Activated effector memory CD4-positive, alpha-beta T cell treated with Interleukin-2 at 50 U/mL for 16 hours (primary cell): ENCODE results near the gene COL5A1.
"Not testable (repeated sequence)": the region's sequence is repeated elsewhere in the genome, so short reads cannot be mapped to it uniquely, and the experiment has no call there.

Experiments used
- DNase-seq: peaks from one replicate; pipeline ENCODE4 v3.0.0-alpha.2; 2020

The COL5A1 gene

DNA sequence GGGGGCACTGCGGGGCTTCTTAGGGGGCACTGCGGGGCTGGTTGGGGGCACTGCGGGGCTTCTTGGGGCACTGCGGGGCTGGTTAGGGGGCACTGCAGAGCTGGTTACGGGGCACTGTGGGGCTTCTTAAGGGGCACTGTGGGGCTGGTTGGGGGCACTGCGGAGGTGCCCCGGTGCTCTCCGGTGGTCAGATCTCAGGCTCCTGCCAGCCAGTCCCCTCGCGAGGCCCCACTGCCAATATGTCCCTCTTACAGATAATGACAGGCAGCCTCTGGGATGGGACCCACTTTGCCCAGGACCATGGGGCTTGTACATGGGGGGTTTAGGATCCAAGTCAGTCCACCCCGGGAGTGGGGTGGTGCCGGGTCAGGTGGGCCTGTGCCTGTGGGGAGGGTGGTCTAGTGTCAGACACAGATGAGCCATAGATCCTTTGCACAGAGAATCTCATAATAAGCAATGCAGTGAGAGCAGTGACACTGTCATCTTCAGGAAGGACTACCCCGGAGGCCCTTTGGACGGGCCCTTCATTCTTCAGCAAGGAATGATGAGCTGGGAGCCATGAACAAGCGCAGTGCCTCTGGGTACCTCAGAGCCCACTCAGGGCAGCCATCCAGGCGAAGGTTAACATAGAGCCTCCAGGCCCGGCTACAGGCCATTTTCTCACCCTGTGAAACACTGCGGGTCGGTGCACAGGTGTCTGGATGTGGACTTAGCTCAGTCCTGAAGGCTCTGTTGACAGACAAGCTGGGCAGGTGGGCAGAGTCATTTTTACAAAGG is 38.2 kb downstream of the COL5A1 start:
- no peak for DNase-seq

DNA sequence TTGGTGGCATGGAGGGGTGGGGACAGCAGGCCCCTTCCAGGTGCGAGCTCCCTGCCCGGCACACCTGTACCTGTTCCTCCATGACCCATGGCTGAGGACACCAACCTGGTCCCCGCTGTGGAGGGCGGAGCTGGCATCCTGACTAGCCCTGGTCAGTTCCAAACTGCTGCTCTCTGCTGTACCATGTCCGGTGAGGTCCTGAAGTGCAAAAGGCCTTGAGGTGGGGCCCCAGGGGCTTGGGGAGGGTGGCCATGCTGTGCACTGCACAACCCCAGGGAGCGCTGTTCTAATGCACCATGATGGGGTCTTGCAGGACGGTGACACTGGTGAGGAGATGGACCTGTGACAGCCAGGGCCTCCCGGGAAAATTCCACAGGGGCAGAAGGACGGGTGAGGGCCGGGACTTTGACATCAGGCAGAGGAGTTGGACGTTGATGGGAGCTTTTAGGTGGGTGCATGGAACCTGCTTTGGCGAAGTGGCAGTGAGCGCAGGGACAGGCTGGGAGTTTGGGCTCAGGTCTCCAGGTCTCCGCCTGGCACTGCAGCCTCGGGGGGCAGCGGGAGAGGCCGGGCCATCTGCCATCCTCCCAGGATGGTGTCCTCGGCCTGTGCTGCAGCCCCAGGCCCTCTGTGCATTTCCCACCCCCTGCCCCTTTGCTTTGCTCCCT is 38.9 kb downstream of the COL5A1 start:
- DNase-seq = no peak

DNA sequence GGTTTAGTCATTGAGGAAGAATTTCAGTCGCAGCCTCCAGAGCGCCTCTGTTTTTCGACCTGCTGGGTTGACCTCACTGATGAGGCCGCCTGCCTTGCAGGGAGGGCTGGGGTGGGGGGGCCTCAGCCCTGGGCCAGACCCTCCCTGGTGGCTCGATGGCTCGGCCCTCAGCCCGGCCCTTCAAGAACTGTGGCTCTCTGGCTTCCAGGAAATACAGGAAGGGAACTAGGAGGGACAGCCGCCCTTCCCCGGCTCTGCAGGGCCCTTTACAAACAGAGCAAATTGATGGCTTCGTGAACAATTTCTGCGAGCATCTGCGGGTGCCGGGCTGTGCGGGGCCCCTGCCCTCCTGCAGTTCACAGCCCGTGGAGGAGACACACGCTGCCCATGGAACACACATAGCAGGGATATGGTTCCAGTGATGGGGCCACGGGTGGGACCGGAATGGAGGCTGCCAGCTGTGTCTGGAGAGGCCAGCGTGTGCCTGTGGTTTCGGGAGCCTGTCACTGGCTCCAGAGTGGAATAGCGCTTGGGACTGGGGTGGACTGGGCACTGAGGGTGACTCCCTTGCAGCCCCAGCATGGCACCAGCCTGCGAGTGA is 39.6 kb downstream of the COL5A1 start:
- DNase-seq = no peak

DNA sequence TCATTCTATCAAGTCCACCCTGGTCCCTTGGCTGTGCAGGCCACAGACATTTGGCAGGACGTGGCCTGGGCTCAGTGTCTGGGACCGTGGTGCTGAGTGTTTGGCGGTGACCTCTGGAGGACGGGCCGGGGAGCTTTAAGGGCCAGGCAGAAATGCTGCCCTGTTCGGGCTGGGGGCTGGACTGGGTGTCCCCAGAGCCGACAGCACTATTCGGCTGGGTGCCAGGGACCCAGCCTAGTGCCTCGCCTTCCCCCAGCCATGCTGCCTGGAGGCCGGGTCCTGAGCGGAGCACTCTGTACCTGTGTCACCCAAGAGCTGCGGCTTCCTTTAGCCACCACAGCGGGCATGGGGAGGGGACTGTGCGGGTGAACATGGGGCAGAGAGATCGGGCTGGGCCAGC is 40.4 kb downstream of the COL5A1 start:
- DNase-seq = no peak

DNA sequence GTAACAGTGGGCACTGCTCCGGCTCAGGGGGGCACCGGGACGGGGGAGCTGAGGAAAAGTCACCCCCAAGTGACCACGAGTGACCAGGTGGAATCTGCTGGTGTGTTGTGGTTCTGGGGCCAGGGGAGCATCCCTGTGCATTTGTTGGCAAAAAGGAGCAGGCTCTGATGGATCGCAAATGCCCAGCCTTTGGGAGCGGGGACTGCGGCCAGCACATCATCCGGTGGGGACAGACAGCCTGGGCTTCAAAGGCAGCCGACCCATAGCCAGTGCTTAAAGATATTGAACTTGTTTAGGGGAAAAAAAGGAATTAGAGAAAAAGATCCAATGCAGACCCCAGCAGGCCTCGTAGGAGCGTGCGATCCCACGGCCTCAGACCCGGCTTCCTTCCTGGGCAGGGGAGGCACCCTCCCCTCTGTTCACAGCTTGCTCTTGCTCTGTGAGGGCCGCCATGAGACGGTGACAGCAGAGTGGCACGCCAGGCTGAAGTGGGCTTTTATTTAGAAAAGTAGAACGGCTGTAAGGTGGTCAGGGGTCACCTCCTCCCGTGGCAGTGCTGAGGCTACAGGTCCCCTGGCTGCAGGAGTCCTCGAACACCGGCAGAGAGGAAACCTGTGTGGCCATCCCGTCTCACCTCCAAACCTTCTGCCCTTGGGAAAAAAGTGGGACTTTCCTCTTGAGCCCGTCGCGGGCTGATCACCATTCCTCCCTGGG is 41.2 kb downstream of the COL5A1 start:
- DNase-seq = no peak

DNA sequence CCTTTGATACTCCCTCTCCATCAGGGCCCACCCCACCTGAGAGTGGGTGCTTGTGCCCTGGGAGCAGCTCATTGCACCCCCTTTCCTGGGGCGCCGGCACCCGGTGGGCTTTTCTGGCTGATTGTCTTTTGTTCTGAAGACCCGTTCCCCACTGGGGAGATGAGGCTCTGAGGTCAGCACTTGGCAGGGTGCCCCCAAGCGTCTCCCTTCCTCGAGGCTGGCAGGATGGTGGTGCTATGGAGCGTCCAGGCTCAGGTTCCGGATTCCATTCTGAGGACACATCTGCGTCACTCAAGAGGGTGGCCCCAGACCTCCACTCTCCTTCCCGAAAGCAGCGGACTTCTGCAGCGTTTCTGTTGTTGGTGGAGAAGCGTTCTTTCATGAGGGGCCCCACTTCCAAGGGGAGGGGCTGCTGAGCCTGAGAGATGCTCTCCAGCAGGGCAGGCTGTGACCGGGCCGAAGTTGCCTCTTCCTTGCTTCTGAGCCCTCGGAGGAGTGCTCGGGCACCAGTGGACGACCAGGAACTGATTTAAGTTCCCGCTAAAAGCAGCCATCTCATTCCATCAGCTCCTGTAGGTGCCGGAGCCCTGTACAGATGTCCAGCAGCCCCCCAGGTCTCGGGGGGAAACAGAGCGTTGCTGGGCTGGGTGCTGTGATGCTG is 42.2 kb downstream of the COL5A1 start:
- DNase-seq = no peak

DNA sequence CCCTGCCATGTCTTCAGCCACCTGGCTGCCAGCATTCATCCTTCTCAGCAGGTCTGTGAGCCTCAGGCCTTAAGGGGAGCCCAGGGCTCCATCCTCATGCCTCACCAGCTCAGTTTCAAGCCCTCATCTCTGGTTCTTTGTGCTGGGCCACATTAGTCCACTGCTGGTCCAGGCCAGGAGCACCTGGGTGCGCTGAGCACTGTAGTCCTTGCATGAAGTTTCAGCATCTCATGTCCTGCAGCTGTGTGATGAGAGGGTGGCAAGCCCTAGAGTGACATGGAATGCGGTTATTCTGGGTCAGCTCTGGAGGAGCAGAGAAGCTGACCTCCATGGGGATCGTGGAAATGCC is 42.7 kb downstream of the COL5A1 start:
- no peak for DNase-seq

DNA sequence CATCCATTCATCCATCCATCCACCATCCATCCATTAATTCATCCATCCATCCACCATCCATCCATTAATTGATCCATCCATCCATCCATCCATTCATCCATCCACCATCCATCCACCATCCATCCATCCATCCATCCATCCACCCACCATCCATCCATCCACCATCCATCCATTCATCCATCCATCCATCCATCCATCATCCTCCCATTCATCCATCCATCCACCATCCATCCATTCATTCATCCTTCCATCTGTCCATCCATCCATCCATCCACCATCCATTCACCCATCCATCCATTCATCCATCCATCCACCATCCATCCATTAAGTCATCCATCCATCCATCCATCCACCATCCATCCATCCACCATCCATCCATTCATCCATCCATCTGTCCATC is 43.3 kb downstream of the COL5A1 start:
- DNase-seq = not testable (repeated sequence)

DNA sequence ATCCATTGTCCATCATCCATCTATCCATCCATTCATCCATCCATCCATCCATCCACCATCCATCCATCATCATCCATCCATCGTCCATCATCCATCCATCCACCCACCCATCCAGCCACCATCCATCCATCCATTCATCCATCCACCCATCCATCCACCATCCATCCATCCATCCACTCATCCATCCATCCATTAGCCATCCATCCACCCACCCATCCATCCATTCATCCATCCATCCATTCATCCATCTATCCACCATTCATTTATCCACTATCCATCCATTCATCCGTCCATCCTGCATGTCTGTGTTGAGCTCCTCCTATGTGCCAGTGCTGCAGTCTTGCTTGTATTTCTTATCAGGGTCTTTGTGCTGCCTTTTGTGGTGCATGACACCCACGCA is 44.2 kb downstream of the COL5A1 start:
- no peak for DNase-seq

DNA sequence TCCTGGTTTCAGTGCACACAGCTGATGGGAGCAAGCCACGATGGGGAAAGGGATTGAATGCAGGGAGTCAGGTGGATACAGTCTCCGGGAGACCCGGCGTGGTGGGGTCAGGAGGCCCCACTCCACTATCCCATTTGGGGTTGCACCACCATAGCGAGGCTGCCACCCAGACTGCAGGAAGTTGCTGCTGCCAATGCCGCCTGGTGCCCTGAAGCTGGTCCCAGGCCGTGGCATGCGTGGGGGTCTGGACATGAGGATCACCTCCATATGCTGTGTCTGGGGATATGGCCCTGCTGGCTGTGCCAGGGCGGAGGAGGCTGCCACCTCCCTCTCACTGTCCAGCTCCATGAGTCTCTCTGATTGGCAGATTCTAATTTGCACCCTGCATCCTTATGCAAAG is 45.3 kb downstream of the COL5A1 start:
- no peak for DNase-seq

DNA sequence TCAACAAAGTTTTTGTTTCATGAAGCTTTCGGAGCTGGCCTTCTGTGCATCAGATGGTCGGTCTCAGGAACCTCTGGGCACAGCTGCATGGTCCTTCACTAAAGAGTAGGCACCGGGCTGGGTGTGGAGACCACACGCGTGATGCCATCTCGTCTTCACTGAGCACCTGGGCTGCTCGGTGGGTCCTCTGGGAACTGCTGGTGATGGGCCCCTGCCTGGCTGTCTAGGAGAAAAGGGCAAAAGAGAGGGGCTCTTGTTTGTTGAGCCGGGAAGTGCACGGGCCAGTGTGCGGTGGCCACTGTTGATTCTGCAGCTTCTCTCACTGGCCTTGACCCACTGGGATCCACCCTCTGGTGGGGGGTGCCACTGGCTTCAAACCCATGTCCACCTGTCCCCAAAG is 46.0 kb downstream of the COL5A1 start:
- no peak for DNase-seq

DNA sequence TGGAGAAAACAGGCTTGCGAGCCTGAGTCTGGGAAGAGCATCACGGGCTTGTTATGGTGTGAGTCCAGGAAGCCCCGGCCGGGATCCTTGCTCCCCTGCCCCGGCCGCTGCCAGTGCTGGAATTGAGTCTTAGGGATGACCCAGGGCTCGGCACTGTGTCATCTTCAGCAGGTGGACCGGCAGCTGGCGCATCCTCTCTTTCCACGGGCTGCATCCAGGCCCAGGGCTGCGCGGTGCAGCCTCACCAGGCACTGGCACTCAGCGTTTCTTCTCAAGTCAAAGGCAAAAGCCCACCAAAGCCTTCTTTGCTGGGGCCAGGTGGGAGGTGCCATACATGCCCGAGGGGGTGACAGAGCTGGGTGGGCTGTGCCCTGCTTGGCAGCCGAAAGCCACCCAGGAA is 46.6 kb downstream of the COL5A1 start:
- DNase-seq = no peak

DNA sequence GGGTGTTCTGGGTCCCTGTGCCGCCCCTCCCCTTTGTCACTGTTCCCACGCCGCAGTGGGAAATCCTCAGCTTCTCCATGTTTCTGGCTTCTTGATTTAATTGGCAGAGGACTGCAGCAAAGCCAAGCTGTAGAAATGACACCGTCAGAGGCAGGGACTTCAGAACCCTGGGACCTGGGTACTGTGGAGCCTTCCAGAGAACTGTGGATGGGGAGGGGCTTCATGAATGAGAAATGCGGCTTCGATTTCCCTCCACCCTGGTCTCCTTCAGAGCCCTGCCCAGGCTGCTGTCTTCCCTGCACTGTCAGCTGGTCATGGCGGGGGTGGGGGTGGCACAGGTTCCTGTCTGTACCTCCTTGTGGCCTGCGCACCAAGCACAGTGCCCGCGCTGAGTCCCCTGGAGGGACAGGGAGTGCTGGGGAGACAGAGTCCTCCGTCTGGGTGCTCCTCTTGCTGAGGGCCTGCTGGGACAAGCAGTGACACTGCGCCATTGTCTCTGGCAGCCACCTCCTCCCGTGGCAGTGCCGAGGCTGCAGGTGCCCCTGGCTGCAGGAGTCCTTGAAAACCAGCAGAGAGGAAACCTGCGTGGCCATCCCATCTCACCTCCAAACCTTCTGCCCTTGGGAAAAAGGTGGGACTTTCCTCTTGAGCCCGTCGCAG is 47.2 kb downstream of the COL5A1 start:
- no peak for DNase-seq

DNA sequence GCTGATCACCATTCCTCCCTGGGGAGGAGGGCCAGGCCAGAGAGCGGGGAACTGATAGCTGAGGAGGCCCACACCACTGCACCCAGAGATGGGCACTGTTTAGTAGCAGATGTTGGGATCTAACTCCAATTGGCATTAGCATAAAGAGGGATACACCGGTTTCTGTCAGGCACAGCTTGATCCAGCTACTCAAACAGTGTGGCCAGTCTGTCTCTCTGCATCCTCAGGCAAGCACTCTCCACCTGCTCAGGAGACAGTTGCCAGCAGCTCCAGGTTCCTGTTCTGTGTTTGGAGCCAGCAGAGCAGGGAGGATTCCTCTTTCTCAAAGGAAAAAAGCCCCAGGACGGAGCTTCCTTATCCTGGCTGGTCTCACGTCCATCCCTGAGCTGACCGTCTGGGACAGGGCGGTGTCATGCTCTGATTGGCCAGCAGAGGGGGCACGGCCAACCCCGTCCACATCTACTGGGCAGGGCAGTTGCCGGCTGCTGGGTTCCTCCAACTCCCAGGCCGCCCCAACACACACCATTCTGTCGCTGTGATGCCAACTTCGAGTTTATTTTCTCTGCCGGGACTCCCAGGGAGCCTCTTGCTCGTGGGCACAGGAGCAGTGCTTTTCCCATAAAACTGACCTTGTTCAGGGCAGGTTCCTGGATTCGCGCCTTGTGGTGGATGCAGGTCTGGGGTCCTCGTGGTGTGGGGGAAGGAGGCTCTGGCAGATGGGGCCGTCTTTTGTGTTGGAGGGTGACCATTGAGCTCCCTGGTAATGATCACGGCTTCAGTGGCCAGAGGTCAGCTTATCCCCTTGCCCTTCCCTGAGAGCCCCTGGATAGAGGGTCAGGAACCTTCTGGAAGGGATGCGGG is 47.9 kb downstream of the COL5A1 start:
- DNase-seq = no peak

DNA sequence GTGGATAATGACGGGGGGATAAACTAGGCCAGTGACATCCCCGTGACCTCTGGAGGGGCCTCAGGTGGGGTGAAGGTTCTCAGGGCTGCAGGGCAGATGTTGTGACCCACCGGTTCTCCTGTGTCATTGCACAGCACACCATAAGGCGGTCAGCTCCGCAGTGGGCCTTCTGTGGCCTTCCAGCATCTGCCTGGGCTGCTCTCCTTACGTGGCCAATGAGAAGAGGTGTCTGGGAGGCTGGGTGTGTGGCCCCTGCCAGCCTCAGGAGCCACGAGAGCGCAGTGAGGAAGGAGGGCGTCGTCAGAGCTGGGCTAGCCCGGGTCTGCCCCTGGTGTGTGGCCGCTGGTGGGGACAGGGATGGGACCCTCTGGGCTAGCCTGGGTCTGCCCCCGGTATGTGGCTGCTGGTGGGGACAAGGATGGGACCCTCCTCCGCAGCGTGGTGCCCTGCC is 48.7 kb downstream of the COL5A1 start:
- DNase-seq = no peak

DNA sequence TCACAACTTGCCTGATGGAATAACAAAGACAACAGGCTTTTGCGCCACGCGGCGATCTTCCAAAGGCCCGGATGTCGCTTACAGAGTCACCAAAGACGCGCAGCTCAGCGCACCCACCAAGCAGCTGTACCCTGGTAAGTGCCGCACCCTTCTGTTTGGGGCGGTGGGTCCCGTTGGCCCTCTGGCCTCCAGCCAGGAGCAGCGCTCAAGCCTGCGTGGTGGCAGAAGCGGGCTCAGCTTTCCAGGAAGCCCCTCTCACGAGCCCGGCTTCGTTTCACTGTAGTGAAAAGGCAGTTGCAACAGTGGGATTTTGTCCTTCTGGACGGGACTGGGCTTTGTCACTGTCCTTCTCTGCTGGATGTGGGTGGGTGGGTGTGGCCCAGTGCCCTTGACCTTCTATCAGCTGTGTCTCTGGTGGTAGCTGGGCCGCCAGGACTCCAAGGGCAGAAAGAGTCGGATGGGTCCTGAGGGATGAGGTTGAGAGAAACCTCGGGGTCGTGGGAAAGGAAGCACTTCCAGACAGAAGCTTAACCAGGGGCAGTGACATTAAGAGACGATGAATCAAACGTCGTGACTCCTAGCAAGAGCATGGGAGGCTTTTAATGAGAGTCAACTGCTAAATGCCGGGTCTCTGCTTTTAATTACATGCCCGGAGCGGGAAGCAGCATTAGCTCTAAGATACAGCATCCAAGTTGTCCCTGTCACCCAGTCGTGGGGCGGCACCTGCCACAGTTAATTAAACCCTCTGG is 49.5 kb downstream of the COL5A1 start:
- DNase-seq = no peak

DNA sequence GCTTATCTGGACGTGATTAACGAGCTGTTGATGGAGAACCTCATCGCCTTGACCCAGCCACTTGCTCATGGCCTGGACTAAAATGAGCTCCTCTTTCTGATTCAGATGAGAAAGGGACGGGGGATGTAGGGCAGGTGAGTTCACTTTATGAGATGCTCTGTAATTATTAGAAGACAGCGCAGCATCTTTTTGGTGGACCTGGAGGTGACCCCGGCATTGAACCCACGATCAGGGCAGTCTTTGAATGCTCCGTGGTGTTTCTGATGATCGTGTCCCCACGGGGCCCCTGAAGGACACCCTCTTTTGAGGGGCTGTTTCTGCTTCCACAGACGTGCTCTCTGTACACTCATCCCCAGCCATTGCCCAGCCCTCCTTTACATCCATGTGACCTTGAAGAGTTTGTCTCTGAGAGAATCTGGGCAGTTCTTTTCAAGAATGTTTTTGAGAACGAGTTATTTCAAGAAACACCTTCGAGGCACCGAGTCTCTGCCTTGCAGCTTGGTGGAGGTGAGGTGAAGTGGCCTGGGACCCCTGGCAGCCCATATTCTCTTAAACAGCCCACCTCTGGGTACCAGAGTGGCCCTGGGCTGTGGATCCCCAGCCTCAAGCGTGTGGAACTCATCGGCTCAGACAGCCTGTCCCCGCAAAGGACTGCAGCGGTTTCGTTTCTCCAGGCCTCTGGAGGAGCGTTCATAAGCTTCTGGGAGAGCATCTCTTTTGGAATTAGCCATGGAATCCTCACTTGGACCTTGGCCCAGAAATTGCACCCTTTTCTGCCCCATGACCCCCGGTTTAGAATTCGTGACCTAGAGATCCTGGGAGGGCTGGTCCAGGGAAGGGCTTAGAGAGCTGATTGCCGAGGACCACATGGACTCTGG is 50.3 kb downstream of the COL5A1 start:
- DNase-seq = no peak

DNA sequence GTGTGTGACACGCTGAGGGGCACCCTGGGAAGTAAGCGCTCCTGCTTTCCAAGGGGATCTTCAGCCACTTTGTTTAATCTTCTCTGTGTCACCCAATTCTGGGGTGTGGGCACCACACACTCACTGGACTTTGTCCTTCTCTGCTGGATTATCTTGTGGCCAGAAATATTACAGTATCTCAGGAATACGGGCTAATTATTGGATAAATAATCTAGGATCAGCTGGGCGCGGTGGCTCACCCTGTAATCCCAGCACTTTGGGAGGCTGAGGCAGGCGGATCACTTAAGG is 50.9 kb downstream of the COL5A1 start:
- no peak for DNase-seq

DNA sequence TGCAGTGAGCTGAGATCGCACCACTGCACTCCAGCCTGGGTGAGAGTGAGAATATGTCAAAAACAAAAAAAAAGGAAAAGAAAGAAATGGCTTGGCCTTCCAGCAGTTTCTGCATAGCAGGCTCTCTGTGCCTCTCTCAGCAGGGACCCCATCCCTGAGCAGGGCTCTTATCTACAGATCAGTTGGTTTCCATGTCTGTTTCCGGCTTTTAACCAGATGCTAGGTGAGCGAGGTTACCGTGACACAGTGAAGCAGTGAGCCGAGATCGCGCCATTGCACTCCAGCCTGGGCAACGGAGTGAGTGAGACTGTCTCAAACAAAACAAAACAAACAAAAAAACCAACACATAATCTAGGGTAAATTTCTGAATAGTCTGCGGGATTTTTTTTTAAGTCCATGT is 51.4 kb downstream of the COL5A1 start:
- no peak for DNase-seq
